K562 (cell line): ENCODE results near the gene ARHGAP33. TPM values are rescaled to one million over a fixed set of nuclear protein-coding genes. Genes with fewer than 3 reads are reported as not detected.
A peak's percentile ranks its signal among the peaks of the same experiment; 100 is the strongest.

Source experiments
- ATAC-seq: fragments of 200-7000 bp; cut with Tn5 transposase; 3 replicates; pipeline ENCODE4 v1.9.1; 2020; ENCODE audit warnings: moderate library complexity
- BruUV-seq: library from RNA; stranded (reverse); fragments of 400-500 nt; replicated peaks from 2 replicates; lab custom pipeline; 2021; lab: Mats Ljungman, UMichigan
- CTCF ChIA-PET: fragments of 300-600 bp; formaldehyde crosslinking; extraction: SDS; loops from one replicate; lab custom pipeline; 2021; ENCODE audit warnings: low intra/inter-chr PET ratio; lab: Yijun Ruan, JAX
- POLR2A ChIA-PET: fragments of 300-600, 350-650 bp; sonication (Branson Sonifier 250); formaldehyde crosslinking; extraction: SDS; loops from one replicate; lab custom pipeline; 2021; ENCODE audit warnings: antibody characterized with exemption, inconsistent platforms; lab: Yijun Ruan, JAX
- DNase-seq, 4 experiments: peaks; one replicate each; pipeline versions ENCODE4 v3.0.0 to v3.0.0-alpha.2; 2011 to 2018; ENCODE audit warnings: low spot score in 3 of 4, mixed read lengths in 3 of 4; ENCODE audit errors: extremely low read depth in 1 of 4
- FAIRE-seq: peaks from 2 replicates; lab custom pipeline; 2011; peaks lifted over from hg19 to GRCh38; lab: Jason Lieb, UNC
- H2AFZ ChIP-seq: 2 replicates; pipeline ENCODE4 v1.6.0; 2011; ENCODE audit warnings: low read depth, low read length, control low read depth, inconsistent platforms
- H3K27ac ChIP-seq: fragments of 200-600 bp; 3 replicates; pipeline ENCODE4 v1.8.0; 2011; ENCODE audit warnings: low read depth, mild to moderate bottlenecking, control low read depth, inconsistent platforms, low read length, moderate library complexity, mixed read lengths; ENCODE audit errors: extremely low read depth
- H3K27me3 ChIP-seq, 2 experiments: fragments of 300-600 bp in 1 of 2; 2 replicates in 1 of 2; 3 replicates in 1 of 2; pipeline versions ENCODE4 v1.6.0 to v1.8.0; 2011; ENCODE audit warnings: inconsistent platforms in 2 of 2, low read length in 2 of 2, mild to moderate bottlenecking in 1 of 2, mixed read lengths in 1 of 2, moderate library complexity in 1 of 2; ENCODE audit not compliant: control insufficient read depth in 2 of 2, insufficient read depth in 2 of 2
- H3K36me3 ChIP-seq: fragments of 300-600 bp; 3 replicates; pipeline ENCODE4 v1.8.0; 2011; ENCODE audit warnings: mild to moderate bottlenecking, low read length, inconsistent platforms; ENCODE audit not compliant: control insufficient read depth, insufficient read depth
- H3K4me1 ChIP-seq, 2 experiments: fragments of 200-600 bp in 1 of 2; replicated peaks in 1 of 2; 2 replicates in 1 of 2; 3 replicates in 1 of 2; pipeline versions ENCODE4 v1.5.1 to v1.8.0; 2011; ENCODE audit warnings: inconsistent platforms in 2 of 2, low read length in 2 of 2, mild to moderate bottlenecking in 1 of 2, mixed read lengths in 1 of 2, moderate library complexity in 1 of 2; ENCODE audit not compliant: control insufficient read depth in 2 of 2, insufficient read depth in 2 of 2
- H3K4me2 ChIP-seq: 2 replicates; pipeline ENCODE4 v1.6.1; 2011; ENCODE audit warnings: low read length, control low read depth, inconsistent platforms, mixed read lengths; ENCODE audit not compliant: insufficient read depth
- H3K4me3 ChIP-seq: fragments of 200-600 bp; sonication (generic), shearing (Covaris generic); 2 replicates; pipeline ENCODE4 v1.5.1; 2016; ENCODE audit warnings: control low read depth, inconsistent platforms
- H3K79me2 ChIP-seq: fragments of 200-600 bp; 3 replicates; pipeline ENCODE4 v1.8.0; 2011; ENCODE audit warnings: low read length, inconsistent platforms; ENCODE audit not compliant: control insufficient read depth, insufficient read depth
- H3K9ac ChIP-seq, 2 experiments: 2 replicates each; pipeline versions ENCODE4 v1.6.0 to v1.6.1; 2011; ENCODE audit warnings: low read depth in 2 of 2, low read length in 2 of 2, control low read depth in 1 of 2, inconsistent platforms in 1 of 2, mild to moderate bottlenecking in 1 of 2, mixed read lengths in 1 of 2; ENCODE audit not compliant: insufficient read depth in 1 of 2
- H3K9me1 ChIP-seq: one replicate; pipeline ENCODE4 v1.6.0; 2011; ENCODE audit warnings: inconsistent platforms, mild to moderate bottlenecking, low read length, moderate library complexity; ENCODE audit not compliant: control insufficient read depth, insufficient read depth
- H3K9me3 ChIP-seq: replicated peaks from 2 replicates; pipeline ENCODE4 v1.5.1; 2011; ENCODE audit warnings: low read depth, low read length, inconsistent platforms; ENCODE audit not compliant: control insufficient read depth, insufficient read depth
- H4K20me1 ChIP-seq: replicated peaks from 2 replicates; pipeline ENCODE4 v1.6.1; 2011; ENCODE audit warnings: low read length, inconsistent platforms, mixed read lengths; ENCODE audit not compliant: control insufficient read depth, insufficient read depth
- BDP1 ChIP-seq: IDR thresholded peaks from 3 replicates; pipeline ENCODE4 v1.6.1; 2011; ENCODE audit not compliant: insufficient read length, insufficient read depth
- E2F6 ChIP-seq, 2 experiments: IDR thresholded peaks; 2 replicates each; pipeline ENCODE4 v1.6.1; 2011; ENCODE audit warnings: borderline replicate concordance in 1 of 2, control low read depth in 1 of 2, low read depth in 1 of 2, low read length in 1 of 2, mild to moderate bottlenecking in 1 of 2, mixed read lengths in 1 of 2, moderate library complexity in 1 of 2; ENCODE audit not compliant: insufficient read depth in 1 of 2, insufficient read length in 1 of 2, poor library complexity in 1 of 2, severe bottlenecking in 1 of 2; ENCODE audit errors: extremely low read depth in 1 of 2
- HMBOX1 ChIP-seq: sonication (generic); IDR thresholded peaks from 2 replicates; pipeline ENCODE4 v1.6.1; 2016
- MLX ChIP-seq, 2 experiments: fragments of 450-650 bp in 1 of 2; sonication (generic) in 1 of 2; formaldehyde crosslinking; conservative IDR thresholded peaks; 2 replicates each; pipeline versions ENCODE4 v1.4.0 to v1.8.1; 2020 to 2022; ENCODE audit warnings: mild to moderate bottlenecking in 1 of 2, missing genetic modification reagents in 1 of 2
- MYNN ChIP-seq, 2 experiments: sonication (generic); formaldehyde crosslinking in 1 of 2; IDR thresholded peaks; 2 replicates each; pipeline versions ENCODE4 v1.5.0 to v1.6.1; 2016 to 2020; ENCODE audit warnings: antibody characterized with exemption in 1 of 2, missing genetic modification reagents in 1 of 2
- ZBTB2 ChIP-seq: fragments of 450-650 bp; IDR thresholded peaks from 2 replicates; pipeline ENCODE4 v1.6.1; 2016; ENCODE audit warnings: antibody characterized with exemption
- ZNF174 ChIP-seq: fragments of 250-450 bp; sonication (Bioruptor Pico); IDR thresholded peaks from 2 replicates; pipeline ENCODE4 v1.4.0; 2020; ENCODE audit warnings: mild to moderate bottlenecking
- ZNF184 ChIP-seq: sonication (generic); formaldehyde crosslinking; IDR thresholded peaks from 2 replicates; pipeline ENCODE4 v1.5.0; 2020; ENCODE audit warnings: missing genetic modification reagents
- ZNF696 ChIP-seq: fragments of 250-450 bp; sonication (Bioruptor Pico); conservative IDR thresholded peaks from 2 replicates; pipeline ENCODE4 v1.4.0; 2020; ENCODE audit warnings: mild to moderate bottlenecking, moderate library complexity
- ZNF79 ChIP-seq: fragments of 250-450 bp; sonication (Bioruptor Pico); IDR thresholded peaks from 2 replicates; pipeline ENCODE4 v1.4.0; 2020; ENCODE audit warnings: low read depth, mild to moderate bottlenecking, moderate library complexity
- WGBS: fragments of 100-300 bp; shearing (Covaris generic); methylation state at CpG from one replicate; pipeline ENCODE4 v1.1.6; 2016; ENCODE audit warnings: low coverage, mixed read lengths; ENCODE audit not compliant: insufficient coverage; ENCODE audit errors: missing lambda C conversion rate; 5-methylcytosine and 5-hydroxymethylcytosine counted together
- in situ Hi-C: fragments of 300-500 bp; cut with MboI; formaldehyde crosslinking; loops from 4 replicates; pipeline ENCODE4 v1.15.0; 2018; ENCODE audit warnings: inconsistent platforms, mixed read lengths
- intact Hi-C: fragments of 100-400 bp; cut with micrococcal nuclease; formaldehyde crosslinking; loops from 2 replicates; pipeline ENCODE4 v1.14.2; 2022
- polyA plus RNA-seq, 8 experiments: library from polyadenylated mRNA; depleted of rRNA in 4 of 8; stranded (reverse) in 5 of 8; unstranded in 3 of 8; fragments of >200 nt; fragmentation: Nextera tagmentation in 2 of 8; fragmentation: Illumina TruSeq in 1 of 8; extraction: Ambion mirVana in 2 of 8; extraction: Trizol in 1 of 8; gene quantifications; 2 replicates each; pipeline versions ENCODE4 v1.2.1 to v1.2.3, GENCODE V29; 2011 to 2014; ENCODE audit warnings: inconsistent platforms in 1 of 8, missing spikeins in 1 of 8
- total RNA-seq, 7 experiments: library from RNA; depleted of rRNA in 6 of 7; stranded (reverse); fragments of >200 nt in 6 of 7; fragmentation: Illumina TruSeq in 2 of 7; extraction: Trizol in 2 of 7; gene quantifications; 2 replicates each; pipeline versions ENCODE4 v1.2.1 to v1.2.3, GENCODE V29; 2011 to 2021; ENCODE audit warnings: low replicate concordance in 1 of 7

The ARHGAP33 gene
- total and polyA plus RNA-seq, 9 of the 15 experiments (the other 6 are each of a cell fraction or from before 2014, with no cell fraction given) = 0.06 to 26.6 (median 1.6) TPM; not detected in 1

- Histone ChIP-seq H3K9me1 (no peaks in the 10 kb centered on the region), H3K27ac (no peak overlapping the region), H2AFZ (no peak overlapping the region), H3K79me2 (no peaks in the 10 kb centered on the region), H3K36me3 (peaks cover 44% of the 10 kb centered on the region; the same call in 1 of the 3 replicates), H3K9me3 (no peaks in the 10 kb centered on the region), H3K4me3 (no peak overlapping the region), H3K4me2 (no peak overlapping the region), H4K20me1 (no peaks in the 10 kb centered on the region), H3K27me3 (no peaks in the 10 kb centered on the region), H3K9ac (peak overlapping the region in 1 of 2 experiments; percentile 26; a peak in 1 of 4 replicates), H3K4me1 (peaks cover 0 to 19% of the 10 kb centered on the region in 2 experiments; a peak in 2 of 5 replicates)
- intact Hi-C loops = no loop called here
- WGBS = 76% methylated on average over 5 of the region's 11 CpGs
- FAIRE-seq (no peak), DNase-seq (no peak), ATAC-seq (peak; percentile 38)
- ChIA-PET POLR2A (interaction anchor here (0.7 to 1.2 kb wide), 2 partner anchors 22 to 213 kb away, joined by 3 read pairs; no protein-coding TSS in a partner anchor), CTCF (no interaction called here)
- in situ Hi-C loops = no loop called here
- TF ChIP-seq BDP1 (no peak), ZBTB2 (no peak), ZNF79 (no peak), HMBOX1 (no peak), E2F6 (IDR thresholded peaks at IDR 0.05; ENCODE audit: borderline replicate concordance in 1 of 2, extremely low read depth in 1 of 2, insufficient read depth in 1 of 2, insufficient read length in 1 of 2, low read depth in 1 of 2, low read length in 1 of 2, poor library complexity in 1 of 2, severe bottlenecking in 1 of 2) (no peak), ZNF696 (CRISPR knock-in tag) (no peak), MLX (CRISPR knock-in tag; conservative IDR thresholded peaks at IDR 0.05) (no peak), MYNN (IDR thresholded peaks at IDR 0.05) (no peak), MYNN (CRISPR knock-in tag; IDR thresholded peaks at IDR 0.05) (no peak), ZNF174 (CRISPR knock-in tag) (no peak), ZNF184 (CRISPR knock-in tag) (no peak)
- no TSS peak for BruUV-seq
Measured at GRCh38 chr19:35766571-35767104, 8.7 kb upstream of the ARHGAP33 start.
